Calu3 (cell line): ENCODE data around the gene CARM1. TPM values are rescaled to one million over a fixed set of nuclear protein-coding genes. Genes with fewer than 3 reads are reported as not detected.
"Not testable (repeated sequence)": the region's sequence is repeated elsewhere in the genome, so short reads cannot be mapped to it uniquely, and the experiment has no call there.

ENCODE experiments used
- BruUV-seq: library from RNA; stranded (reverse); fragments of 400-500 nt; replicated peaks from 2 replicates; lab custom pipeline; 2021; lab: Mats Ljungman, UMichigan
- CTCF ChIA-PET: fragments of 300-600 bp; sonication (Branson Sonifier 250); formaldehyde crosslinking; loops from one replicate; lab custom pipeline; 2022; ENCODE audit warnings: antibody characterized with exemption; lab: Charles Lee
- DNase-seq: peaks from one replicate; pipeline ENCODE4 v3.0.0; 2022
- H3K27ac Mint-ChIP-seq: one replicate; pipeline ENCODE4 v1.8.0; 2022; ENCODE audit warnings: mixed read lengths; ENCODE audit not compliant: unreplicated experiment
- H3K27me3 Mint-ChIP-seq: one replicate; pipeline ENCODE4 v1.8.0; 2022; ENCODE audit warnings: mixed read lengths; ENCODE audit not compliant: unreplicated experiment
- H3K36me3 Mint-ChIP-seq: one replicate; pipeline ENCODE4 v1.8.0; 2022; ENCODE audit warnings: mild to moderate bottlenecking, moderate library complexity, mixed read lengths; ENCODE audit not compliant: insufficient read depth, unreplicated experiment
- H3K4me1 Mint-ChIP-seq: one replicate; pipeline ENCODE4 v1.8.0; 2022; ENCODE audit warnings: mild to moderate bottlenecking, low read depth, mixed read lengths; ENCODE audit not compliant: unreplicated experiment
- H3K4me3 Mint-ChIP-seq: one replicate; pipeline ENCODE4 v1.8.0; 2022; ENCODE audit warnings: mild to moderate bottlenecking, low read depth, moderate library complexity, mixed read lengths; ENCODE audit not compliant: unreplicated experiment
- H3K9me3 Mint-ChIP-seq: one replicate; pipeline ENCODE4 v1.8.0; 2022; ENCODE audit warnings: low read depth, mixed read lengths; ENCODE audit not compliant: unreplicated experiment
- CTCF ChIP-seq: fragments of 200-600 bp; IDR thresholded peaks from one replicate; pipeline ENCODE4 v1.8.0; 2022; ENCODE audit warnings: antibody characterized with exemption; ENCODE audit not compliant: unreplicated experiment
- intact Hi-C: fragments of 100-400 bp; cut with micrococcal nuclease; formaldehyde crosslinking; loops from one replicate; pipeline ENCODE4 v1.10.0; 2022; ENCODE audit not compliant: unreplicated experiment
- total RNA-seq: library from RNA; stranded (reverse); gene quantifications from 2 replicates; pipeline ENCODE4 v1.2.3, GENCODE V29; 2022

CARM1 gene
- total RNA-seq, 1 experiment from 2014 or later: 32.8 TPM

GRCh38 chr19:10945264-10945663, 73.9 kb downstream of the CARM1 start:
- Mint-ChIP-seq H3K27ac (no peak overlapping the region), H3K36me3 (no peaks in the 10 kb centered on the region), H3K27me3 (no peaks in the 10 kb centered on the region), H3K4me1 (no peaks in the 10 kb centered on the region), H3K4me3 (no peak overlapping the region), H3K9me3 (no peaks in the 10 kb centered on the region)
- no TSS peak for BruUV-seq
- DNase-seq: no peak
- TF ChIP-seq CTCF: no peak
- CTCF ChIA-PET: interaction anchor here (0.7 kb wide), 1 partner anchor 66 kb away, joined by 4 read pairs; no protein-coding TSS in a partner anchor
- intact Hi-C loops: no loop called here

GRCh38 chr19:10946958-10947657, 75.8 kb downstream of the CARM1 start:
- Mint-ChIP-seq H3K4me1 (no peaks in the 10 kb centered on the region), H3K9me3 (no peaks in the 10 kb centered on the region), H3K4me3 (no peak overlapping the region), H3K36me3 (no peaks in the 10 kb centered on the region), H3K27me3 (no peaks in the 10 kb centered on the region), H3K27ac (no peak overlapping the region)
- BruUV-seq: no TSS peak
- no peak for DNase-seq
- intact Hi-C loops: no loop called here
- CTCF ChIA-PET: no interaction called here
- no peak for TF ChIP-seq CTCF

GRCh38 chr19:10952809-10953208, 81.5 kb downstream of the CARM1 start:
- no TSS peak for BruUV-seq
- DNase-seq: peak; percentile 42
- H3K27ac Mint-ChIP-seq: no peak overlapping the region
- H3K4me3 Mint-ChIP-seq: no peak overlapping the region
- no peaks in the 10 kb centered on the region for H3K27me3 Mint-ChIP-seq
- no peaks in the 10 kb centered on the region for H3K9me3 Mint-ChIP-seq
- CTCF ChIA-PET: interaction anchor here (0.8 to 0.9 kb wide), 3 partner anchors 11 to 23 kb away, joined by 3 to 4 read pairs (median 3); no protein-coding TSS in a partner anchor
- intact Hi-C loops: no loop called here
- H3K36me3 Mint-ChIP-seq: no peaks in the 10 kb centered on the region
- no peak for TF ChIP-seq CTCF
- no peaks in the 10 kb centered on the region for H3K4me1 Mint-ChIP-seq

GRCh38 chr19:10959277-10959968, 88.1 kb downstream of the CARM1 start:
- intact Hi-C loops, H3K4me1 Mint-ChIP-seq, CTCF ChIA-PET, H3K27ac Mint-ChIP-seq, BruUV-seq, H3K27me3 Mint-ChIP-seq, H3K9me3 Mint-ChIP-seq, DNase-seq: not testable (repeated sequence)
- H3K4me3 Mint-ChIP-seq: peak overlapping the region; percentile 80
- peaks cover 27% of the 10 kb centered on the region for H3K36me3 Mint-ChIP-seq
